Keratinocyte (primary cell): ENCODE data around the gene IFNAR1.

ENCODE experiments used
- EZH2 ChIP-seq: IDR thresholded peaks from one replicate; pipeline ENCODE4 v1.6.1; 2012; ENCODE audit warnings: inconsistent platforms, mild to moderate bottlenecking, low read length, moderate library complexity
- TF ChIP-seq, protein P1 (sequence below), 3 experiments: IDR thresholded peaks in 1 of 3; conservative IDR thresholded peaks in 1 of 3; optimal IDR thresholded peaks in 1 of 3; 2 replicates in 2 of 3; 3 replicates in 1 of 3; pipeline versions ENCODE3 to v1.5.1; 2011; ENCODE audit warnings: low read length in 3 of 3, mild to moderate bottlenecking in 3 of 3, moderate library complexity in 2 of 3, control low read depth in 1 of 3, inconsistent platforms in 1 of 3; ENCODE audit not compliant: insufficient read depth in 2 of 3; ENCODE audit errors: extremely low read depth in 1 of 3

DNA sequence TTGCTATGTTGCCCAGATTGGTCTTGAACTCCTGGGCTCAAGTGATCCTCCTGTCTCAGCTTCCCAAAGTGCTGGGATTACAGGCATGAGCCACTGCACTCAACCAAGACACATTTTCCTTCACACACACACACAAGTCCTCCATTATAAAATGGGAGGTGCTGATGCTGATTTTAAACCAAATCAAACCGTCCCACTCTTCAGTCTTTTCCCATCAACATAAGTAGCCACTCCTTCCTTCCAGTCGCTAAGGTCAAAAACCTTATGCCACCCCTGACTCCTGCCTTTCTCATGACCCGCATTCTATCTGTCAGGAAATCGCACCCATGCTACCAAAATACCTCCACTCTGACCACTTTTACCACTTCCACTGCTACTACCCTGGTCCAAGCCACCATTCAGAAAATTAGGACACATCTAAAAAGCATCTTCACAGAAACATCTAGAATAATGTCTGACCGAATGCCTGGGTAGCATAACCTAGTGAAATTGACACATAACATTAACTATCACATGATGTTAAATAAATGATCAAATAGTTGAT is 50.4 kb downstream of the IFNAR1 start:
- TF ChIP-seq, protein P1, sequence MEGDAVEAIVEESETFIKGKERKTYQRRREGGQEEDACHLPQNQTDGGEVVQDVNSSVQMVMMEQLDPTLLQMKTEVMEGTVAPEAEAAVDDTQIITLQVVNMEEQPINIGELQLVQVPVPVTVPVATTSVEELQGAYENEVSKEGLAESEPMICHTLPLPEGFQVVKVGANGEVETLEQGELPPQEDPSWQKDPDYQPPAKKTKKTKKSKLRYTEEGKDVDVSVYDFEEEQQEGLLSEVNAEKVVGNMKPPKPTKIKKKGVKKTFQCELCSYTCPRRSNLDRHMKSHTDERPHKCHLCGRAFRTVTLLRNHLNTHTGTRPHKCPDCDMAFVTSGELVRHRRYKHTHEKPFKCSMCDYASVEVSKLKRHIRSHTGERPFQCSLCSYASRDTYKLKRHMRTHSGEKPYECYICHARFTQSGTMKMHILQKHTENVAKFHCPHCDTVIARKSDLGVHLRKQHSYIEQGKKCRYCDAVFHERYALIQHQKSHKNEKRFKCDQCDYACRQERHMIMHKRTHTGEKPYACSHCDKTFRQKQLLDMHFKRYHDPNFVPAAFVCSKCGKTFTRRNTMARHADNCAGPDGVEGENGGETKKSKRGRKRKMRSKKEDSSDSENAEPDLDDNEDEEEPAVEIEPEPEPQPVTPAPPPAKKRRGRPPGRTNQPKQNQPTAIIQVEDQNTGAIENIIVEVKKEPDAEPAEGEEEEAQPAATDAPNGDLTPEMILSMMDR (optimal IDR thresholded peaks at IDR 0.05 in 1 of 3, IDR thresholded peaks at IDR 0.05 in 1 of 3, conservative IDR thresholded peaks at IDR 0.05 in 1 of 3; ENCODE audit: extremely low read depth in 1 of 3, insufficient read depth in 2 of 3, low read length in 3 of 3) = no peak
- no peak for TF ChIP-seq EZH2
